ENCODE results near the gene FGF21.
A peak's percentile ranks its signal among the peaks of the same experiment; 100 is the strongest.

FGF21 gene

GRCh38 chr19:48734625-48735024 lies 20.7 kb upstream of the FGF21 start:
- H3K79me2 ChIP-seq (ENCODE audit: control insufficient read depth, insufficient read depth, low read length, unreplicated experiment): no peaks in the 10 kb centered on the region
- no peak overlapping the region for H3K4me3 ChIP-seq (ENCODE audit: low read depth, low read length)
- H3K27me3 ChIP-seq (ENCODE audit: insufficient read depth, low read length): no peaks in the 10 kb centered on the region

DNA sequence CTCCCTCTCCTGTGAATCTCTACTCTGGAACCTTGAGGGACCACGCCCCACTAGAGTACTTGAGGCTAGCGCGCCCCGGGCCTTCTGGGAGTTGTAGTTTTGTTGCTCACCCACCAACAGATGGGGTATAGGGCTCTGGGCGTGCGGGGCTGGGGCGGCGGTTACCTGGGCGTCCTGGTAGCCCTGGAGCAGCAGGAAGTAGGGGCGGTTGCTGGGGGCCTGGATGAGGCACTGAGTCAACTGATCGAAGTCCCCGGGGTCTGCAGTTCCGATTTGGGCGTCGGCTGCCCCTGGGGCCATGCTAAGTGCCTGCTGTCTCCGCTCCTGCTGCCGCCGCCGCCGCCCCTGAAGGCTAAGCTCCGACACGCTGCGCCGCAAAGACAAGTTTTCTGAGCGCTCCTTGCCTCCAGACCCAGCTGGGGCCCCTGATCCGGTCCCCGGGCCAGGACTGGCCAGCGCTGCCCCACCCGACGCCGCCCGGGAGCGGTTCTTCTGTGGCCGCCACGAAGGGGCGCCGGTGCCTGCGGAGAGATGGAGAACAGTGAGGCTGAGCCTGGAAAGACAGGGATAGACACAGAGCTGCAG lies 20.2 kb upstream of the FGF21 start:
- Histone ChIP-seq H3K4me3 (ENCODE audit: low read depth, low read length) (no peak overlapping the region), H3K27ac (ENCODE audit: low read depth, low read length) (no peak overlapping the region), H2AFZ (ENCODE audit: low read length, unreplicated experiment) (no peak overlapping the region), H3K36me3 (ENCODE audit: insufficient read depth, low read length) (no peaks in the 10 kb centered on the region), H3K27me3 (ENCODE audit: insufficient read depth, low read length) (no peaks in the 10 kb centered on the region; the same call in 1 of the 2 replicates), H3K79me2 (ENCODE audit: control insufficient read depth, insufficient read depth, low read length, unreplicated experiment) (no peaks in the 10 kb centered on the region), H3K4me1 (ENCODE audit: control insufficient read depth, insufficient read depth, low read length, unreplicated experiment) (no peaks in the 10 kb centered on the region)

More at GRCh38 chr19:48734625-48735024, 20.7 kb upstream of the FGF21 start:
- H3K4me1 ChIP-seq (ENCODE audit: control insufficient read depth, insufficient read depth, low read length, unreplicated experiment): no peaks in the 10 kb centered on the region
- H2AFZ ChIP-seq (ENCODE audit: low read length, unreplicated experiment): no peak overlapping the region
- H3K27ac ChIP-seq (ENCODE audit: low read depth, low read length): no peak overlapping the region
- no peaks in the 10 kb centered on the region for H3K36me3 ChIP-seq (ENCODE audit: insufficient read depth, low read length)

DNA sequence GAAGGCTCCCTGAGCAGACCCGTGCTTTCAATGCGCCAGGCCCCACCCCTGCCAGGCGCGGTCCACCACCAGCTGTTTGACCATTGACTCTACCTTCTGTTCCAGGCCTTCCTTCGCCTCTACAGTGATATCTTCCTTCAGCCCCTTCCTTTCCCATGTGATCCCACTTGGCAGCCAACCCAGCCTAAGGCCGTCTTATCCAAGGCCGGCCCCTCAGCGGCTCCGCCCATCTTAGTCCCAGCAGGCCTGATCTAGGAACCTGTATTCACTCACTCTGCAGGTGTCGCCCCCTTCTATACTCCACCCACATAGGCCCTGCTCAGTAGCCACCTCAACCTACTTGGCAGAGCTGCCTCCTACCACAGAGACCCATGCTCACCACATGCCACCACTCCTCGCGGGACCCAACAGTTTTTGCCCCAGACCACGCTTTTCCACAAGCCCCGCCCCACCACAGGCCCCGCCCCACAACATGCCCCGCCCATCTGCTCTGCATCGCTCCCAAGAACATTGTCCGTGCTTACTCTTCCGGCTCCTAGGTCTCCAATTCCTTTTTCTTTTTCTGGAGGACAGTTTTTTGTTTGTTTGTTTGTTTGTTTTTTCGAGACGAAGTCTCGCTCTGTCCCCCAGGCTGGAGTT lies 17.8 kb upstream of the FGF21 start:
- no peak overlapping the region for H3K4me3 ChIP-seq (ENCODE audit: low read depth, low read length)
- H3K36me3 ChIP-seq (ENCODE audit: insufficient read depth, low read length): no peaks in the 10 kb centered on the region
- H3K4me1 ChIP-seq (ENCODE audit: control insufficient read depth, insufficient read depth, low read length, unreplicated experiment): no peaks in the 10 kb centered on the region
- H2AFZ ChIP-seq (ENCODE audit: low read length, unreplicated experiment): no peak overlapping the region
- no peaks in the 10 kb centered on the region; the same call in 1 of the 2 replicates for H3K27me3 ChIP-seq (ENCODE audit: insufficient read depth, low read length)
- no peak overlapping the region for H3K27ac ChIP-seq (ENCODE audit: low read depth, low read length)
- H3K79me2 ChIP-seq (ENCODE audit: control insufficient read depth, insufficient read depth, low read length, unreplicated experiment): no peaks in the 10 kb centered on the region

DNA sequence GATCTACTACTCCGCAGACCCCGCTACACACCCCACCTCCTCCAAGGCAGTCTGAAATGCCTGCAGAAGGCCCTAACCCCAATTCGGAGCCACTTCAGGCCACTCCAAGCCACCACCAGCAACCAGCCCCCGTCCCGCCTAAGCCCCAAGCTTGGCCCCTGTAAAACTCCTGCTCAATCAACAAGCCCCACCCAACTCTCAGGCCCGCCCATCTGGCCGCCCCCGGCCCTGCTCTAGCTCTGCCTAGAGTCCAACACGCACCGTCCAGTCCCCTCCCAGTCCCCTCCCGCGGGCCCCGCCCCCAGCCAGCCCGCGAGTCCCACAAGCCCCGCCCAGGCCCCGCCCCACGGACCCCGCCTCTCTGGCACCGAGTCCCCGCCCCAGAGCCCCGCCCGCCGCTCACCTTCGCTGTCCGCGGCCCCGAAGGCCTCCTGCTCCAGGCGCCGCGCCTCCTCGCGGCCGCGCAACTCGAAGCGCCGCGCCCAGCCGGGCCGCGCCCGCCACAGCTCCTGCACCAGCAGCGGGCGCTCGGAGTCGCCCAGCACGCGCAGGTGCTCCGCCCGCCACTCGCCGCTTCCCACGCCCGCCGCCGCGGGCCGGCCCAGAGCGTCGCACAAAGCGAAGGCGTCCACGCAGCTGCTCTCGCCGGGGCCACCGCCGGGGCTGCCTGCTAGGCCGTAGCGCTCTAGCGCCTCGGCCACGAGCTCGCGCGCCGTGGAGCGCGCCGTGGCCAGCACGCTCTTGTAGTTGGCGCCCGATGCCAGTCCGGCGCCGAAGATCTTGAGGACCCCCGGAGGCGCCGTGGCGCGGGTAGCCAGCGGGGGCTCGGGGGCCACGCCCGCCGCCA lies 16.5 kb upstream of the FGF21 start:
- Histone ChIP-seq H3K4me1 (ENCODE audit: control insufficient read depth, insufficient read depth, low read length, unreplicated experiment) (no peaks in the 10 kb centered on the region), H3K27ac (ENCODE audit: low read depth, low read length) (no peak overlapping the region), H3K79me2 (ENCODE audit: control insufficient read depth, insufficient read depth, low read length, unreplicated experiment) (no peaks in the 10 kb centered on the region), H3K4me3 (ENCODE audit: low read depth, low read length) (peak overlapping the region; percentile 67), H3K27me3 (ENCODE audit: insufficient read depth, low read length) (no peaks in the 10 kb centered on the region; the same call in 1 of the 2 replicates), H3K36me3 (ENCODE audit: insufficient read depth, low read length) (no peaks in the 10 kb centered on the region), H2AFZ (ENCODE audit: low read length, unreplicated experiment) (peak overlapping the region; percentile 68)

DNA sequence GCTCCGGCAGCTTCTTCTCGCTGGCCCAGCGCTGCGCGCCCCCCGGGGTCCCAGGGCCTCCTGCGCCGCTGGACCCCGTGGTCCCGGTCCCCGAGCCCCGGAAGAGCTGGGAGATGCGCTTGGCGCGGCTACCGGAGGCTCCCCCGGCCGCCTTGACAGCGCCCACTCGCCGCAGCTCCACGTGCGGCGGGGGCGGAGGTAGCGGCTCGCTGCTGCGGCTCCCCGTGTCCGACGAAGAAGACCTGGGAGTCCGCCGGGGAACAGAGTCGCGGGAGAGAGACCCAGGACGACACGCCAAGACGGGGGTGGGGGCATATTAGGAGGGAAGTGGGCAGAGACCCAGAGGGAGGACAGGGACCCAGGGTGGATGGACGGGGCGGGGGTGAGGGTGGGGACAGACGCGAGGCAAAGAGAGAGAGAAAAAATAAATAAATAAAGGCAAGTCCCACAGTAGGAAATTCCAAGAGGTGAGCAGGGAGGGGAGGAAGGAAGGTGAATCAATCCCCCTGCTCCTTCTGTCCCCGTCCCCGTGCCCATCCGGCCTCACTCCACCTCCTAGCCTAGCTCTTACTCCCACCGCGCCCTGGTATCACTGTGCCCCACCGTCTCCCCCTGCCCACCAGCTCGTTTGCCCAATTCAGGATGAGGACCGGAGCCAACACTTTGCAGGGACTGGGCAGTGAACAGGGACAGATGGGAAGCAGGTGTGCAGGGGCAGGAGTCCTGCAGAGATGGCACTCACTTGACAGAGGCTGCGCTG lies 15.7 kb upstream of the FGF21 start:
- Histone ChIP-seq H3K4me1 (ENCODE audit: control insufficient read depth, insufficient read depth, low read length, unreplicated experiment) (no peaks in the 10 kb centered on the region), H3K4me3 (ENCODE audit: low read depth, low read length) (peak overlapping the region; percentile 67), H2AFZ (ENCODE audit: low read length, unreplicated experiment) (peak overlapping the region; percentile 68), H3K27me3 (ENCODE audit: insufficient read depth, low read length) (no peaks in the 10 kb centered on the region; the same call in 1 of the 2 replicates), H3K36me3 (ENCODE audit: insufficient read depth, low read length) (no peaks in the 10 kb centered on the region), H3K27ac (ENCODE audit: low read depth, low read length) (no peak overlapping the region), H3K79me2 (ENCODE audit: control insufficient read depth, insufficient read depth, low read length, unreplicated experiment) (no peaks in the 10 kb centered on the region)

DNA sequence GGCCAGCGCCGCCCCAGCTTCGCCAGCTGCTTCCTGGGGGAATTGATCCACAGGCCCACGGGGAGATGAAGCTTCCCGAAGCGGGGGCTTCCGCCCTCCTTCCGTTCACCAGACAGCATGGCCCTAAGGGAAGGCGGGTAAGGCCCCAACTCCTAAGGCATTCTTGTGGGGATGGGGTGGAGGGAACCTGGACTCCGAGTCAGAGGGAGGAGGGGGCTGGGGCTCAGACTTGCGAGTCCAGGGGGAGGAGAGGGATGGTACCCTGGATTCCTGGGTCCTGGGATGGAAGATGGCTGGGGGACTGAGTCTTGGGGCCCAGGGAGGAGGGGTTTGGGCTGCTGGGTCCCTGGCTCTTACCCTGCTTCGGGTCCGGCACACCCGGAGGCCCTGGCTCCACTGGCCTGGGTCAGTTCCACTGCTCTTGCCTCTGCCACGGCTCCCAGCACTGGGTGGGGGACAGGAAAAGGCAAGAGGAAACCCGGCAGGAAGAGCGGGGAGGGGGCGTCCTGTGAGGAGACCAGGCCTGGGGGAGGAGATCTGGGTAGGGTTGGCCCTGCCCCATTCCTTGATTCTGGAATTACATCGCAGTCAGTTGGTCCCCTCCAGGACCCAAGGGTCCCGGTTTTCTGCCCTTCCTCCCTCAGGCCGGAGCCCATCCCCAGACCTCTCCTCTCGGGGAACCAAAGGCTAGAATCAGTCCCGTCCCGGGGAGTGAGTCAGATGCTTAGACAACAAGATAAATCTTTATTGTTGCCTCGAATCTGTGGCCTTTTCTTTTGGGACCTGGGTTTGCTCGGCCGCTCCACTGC lies 15.0 kb upstream of the FGF21 start, which contains the start of gene RASIP1:
RASIP1 (minus strand) TSS at position 447 of the 809 bp plus-strand sequence; CDS start at position 119, 328 bp downstream.
- no peaks in the 10 kb centered on the region for H3K4me1 ChIP-seq (ENCODE audit: control insufficient read depth, insufficient read depth, low read length, unreplicated experiment)
- peak within 1 kb of the TSS; percentile 68 for H2AFZ ChIP-seq (ENCODE audit: low read length, unreplicated experiment)
- no peaks in the 10 kb centered on the region for H3K79me2 ChIP-seq (ENCODE audit: control insufficient read depth, insufficient read depth, low read length, unreplicated experiment)
- H3K36me3 ChIP-seq (ENCODE audit: insufficient read depth, low read length): no peaks in the 10 kb centered on the region
- no peaks in the 10 kb centered on the region; the same call in 1 of the 2 replicates for H3K27me3 ChIP-seq (ENCODE audit: insufficient read depth, low read length)
- H3K27ac ChIP-seq (ENCODE audit: low read depth, low read length): no peak within 1 kb of the TSS
- peak within 1 kb of the TSS; percentile 67 for H3K4me3 ChIP-seq (ENCODE audit: low read depth, low read length)

- H3K4me3 ChIP-seq (ENCODE audit: low read depth, low read length): no peak overlapping the region
- no peak overlapping the region for H2AFZ ChIP-seq (ENCODE audit: low read length, unreplicated experiment)
- peaks cover 4% of the 10 kb centered on the region; the same call in 1 of the 2 replicates for H3K27me3 ChIP-seq (ENCODE audit: insufficient read depth, low read length)
- H3K36me3 ChIP-seq (ENCODE audit: insufficient read depth, low read length): no peaks in the 10 kb centered on the region
- no peaks in the 10 kb centered on the region for H3K4me1 ChIP-seq (ENCODE audit: control insufficient read depth, insufficient read depth, low read length, unreplicated experiment)
- H3K79me2 ChIP-seq (ENCODE audit: control insufficient read depth, insufficient read depth, low read length, unreplicated experiment): no peaks in the 10 kb centered on the region
- no peak overlapping the region for H3K27ac ChIP-seq (ENCODE audit: low read depth, low read length)
Measured at GRCh38 chr19:48741129-48741999, 14.0 kb upstream of the FGF21 start.

DNA sequence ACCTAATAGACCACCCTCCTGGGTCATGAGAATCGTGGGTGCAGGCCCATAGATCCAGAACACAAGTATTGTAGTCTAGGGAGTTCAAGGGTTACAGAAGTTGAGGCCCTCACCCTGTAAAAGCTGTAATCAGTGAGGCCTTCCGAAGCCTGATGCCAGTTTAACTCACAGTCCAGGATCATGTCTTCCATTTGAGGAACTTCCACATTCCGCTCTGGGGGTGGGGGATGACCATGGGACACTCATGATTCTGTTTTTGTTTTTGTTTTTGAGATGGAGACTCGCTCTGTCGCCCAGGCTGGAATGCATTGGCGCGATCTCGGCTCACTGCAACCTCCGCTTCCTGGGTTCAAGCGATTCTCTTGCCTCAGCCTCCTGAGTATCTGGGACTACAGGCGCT lies 13.2 kb upstream of the FGF21 start:
- H3K27ac ChIP-seq (ENCODE audit: low read depth, low read length): no peak overlapping the region
- no peaks in the 10 kb centered on the region for H3K4me1 ChIP-seq (ENCODE audit: control insufficient read depth, insufficient read depth, low read length, unreplicated experiment)
- no peaks in the 10 kb centered on the region for H3K36me3 ChIP-seq (ENCODE audit: insufficient read depth, low read length)
- no peaks in the 10 kb centered on the region for H3K79me2 ChIP-seq (ENCODE audit: control insufficient read depth, insufficient read depth, low read length, unreplicated experiment)
- H2AFZ ChIP-seq (ENCODE audit: low read length, unreplicated experiment): no peak overlapping the region
- H3K27me3 ChIP-seq (ENCODE audit: insufficient read depth, low read length): peaks cover 4% of the 10 kb centered on the region; the same call in 1 of the 2 replicates
- no peak overlapping the region for H3K4me3 ChIP-seq (ENCODE audit: low read depth, low read length)
